SU-DHL-6 (cell line): ENCODE results near the gene MLYCD.

Experiments used
- EZH2phosphoT487 ChIP-seq: fragments of 200-600 bp; sonication (generic), shearing (Covaris generic); conservative IDR thresholded peaks from 2 replicates; pipeline ENCODE4 v1.6.1; 2018; ENCODE audit warnings: mild to moderate bottlenecking, antibody characterized with exemption, low read length, moderate library complexity, mixed read lengths
- TF ChIP-seq, protein P1 (sequence below): fragments of 200-600 bp; sonication (generic); IDR thresholded peaks from one replicate; pipeline ENCODE4 v1.5.1; 2017; ENCODE audit warnings: antibody characterized with exemption, mild to moderate bottlenecking, low read length, moderate library complexity; ENCODE audit not compliant: insufficient read depth, poor library complexity, severe bottlenecking

DNA sequence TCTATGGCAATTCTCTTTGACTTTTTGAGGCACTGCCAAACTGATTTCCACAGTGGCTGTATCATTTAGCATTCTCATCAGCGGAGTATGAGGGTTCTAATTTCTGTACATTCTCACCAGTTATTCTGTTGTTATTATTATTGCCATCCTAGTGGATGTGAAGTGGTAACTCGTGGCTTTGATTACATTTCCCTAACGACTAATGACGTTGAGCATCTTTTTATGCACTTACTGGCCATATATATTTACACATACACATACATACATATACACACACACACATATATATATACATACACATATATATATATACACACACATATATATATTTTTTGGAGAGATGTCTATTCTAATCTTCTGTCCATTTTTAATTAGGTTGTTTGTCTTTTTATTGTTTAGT is 3.7 kb upstream of the MLYCD start:
- TF ChIP-seq, protein P1, sequence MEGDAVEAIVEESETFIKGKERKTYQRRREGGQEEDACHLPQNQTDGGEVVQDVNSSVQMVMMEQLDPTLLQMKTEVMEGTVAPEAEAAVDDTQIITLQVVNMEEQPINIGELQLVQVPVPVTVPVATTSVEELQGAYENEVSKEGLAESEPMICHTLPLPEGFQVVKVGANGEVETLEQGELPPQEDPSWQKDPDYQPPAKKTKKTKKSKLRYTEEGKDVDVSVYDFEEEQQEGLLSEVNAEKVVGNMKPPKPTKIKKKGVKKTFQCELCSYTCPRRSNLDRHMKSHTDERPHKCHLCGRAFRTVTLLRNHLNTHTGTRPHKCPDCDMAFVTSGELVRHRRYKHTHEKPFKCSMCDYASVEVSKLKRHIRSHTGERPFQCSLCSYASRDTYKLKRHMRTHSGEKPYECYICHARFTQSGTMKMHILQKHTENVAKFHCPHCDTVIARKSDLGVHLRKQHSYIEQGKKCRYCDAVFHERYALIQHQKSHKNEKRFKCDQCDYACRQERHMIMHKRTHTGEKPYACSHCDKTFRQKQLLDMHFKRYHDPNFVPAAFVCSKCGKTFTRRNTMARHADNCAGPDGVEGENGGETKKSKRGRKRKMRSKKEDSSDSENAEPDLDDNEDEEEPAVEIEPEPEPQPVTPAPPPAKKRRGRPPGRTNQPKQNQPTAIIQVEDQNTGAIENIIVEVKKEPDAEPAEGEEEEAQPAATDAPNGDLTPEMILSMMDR = no peak
- no peak for TF ChIP-seq EZH2phosphoT487
